ENCODE results near the gene BEST4.

- TF ChIP-seq GATA2 (IDR thresholded peaks at IDR 0.05; ENCODE audit: low read depth, low read length) (no peak), GATA3 (IDR thresholded peaks at IDR 0.05; ENCODE audit: low read depth, low read length) (no peak)
Measured at GRCh38 chr1:44787506-44787905, 464 bp downstream of the BEST4 start.
